Rectal smooth muscle tissue (tissue), 1 donor: ENCODE data around the gene KCNK17.

Experiments
- H3K27ac ChIP-seq: one replicate; pipeline ENCODE4 v1.7.0; 2013; ENCODE audit warnings: low read depth, low read length, inconsistent platforms
- H3K27me3 ChIP-seq: one replicate; pipeline ENCODE4 v1.7.0; 2013; ENCODE audit warnings: low read length; ENCODE audit not compliant: control insufficient read depth, insufficient read depth
- H3K36me3 ChIP-seq: one replicate; pipeline ENCODE4 v1.7.0; 2013; ENCODE audit warnings: low read length; ENCODE audit not compliant: control insufficient read depth, insufficient read depth
- H3K4me1 ChIP-seq: one replicate; pipeline ENCODE4 v1.7.0; 2013; ENCODE audit warnings: low read length; ENCODE audit not compliant: control insufficient read depth, insufficient read depth
- H3K4me3 ChIP-seq: one replicate; pipeline ENCODE4 v1.7.0; 2013; ENCODE audit warnings: low read length
- H3K9ac ChIP-seq: one replicate; pipeline ENCODE4 v1.7.0; 2013; ENCODE audit warnings: low read length

The KCNK17 gene, protein sequence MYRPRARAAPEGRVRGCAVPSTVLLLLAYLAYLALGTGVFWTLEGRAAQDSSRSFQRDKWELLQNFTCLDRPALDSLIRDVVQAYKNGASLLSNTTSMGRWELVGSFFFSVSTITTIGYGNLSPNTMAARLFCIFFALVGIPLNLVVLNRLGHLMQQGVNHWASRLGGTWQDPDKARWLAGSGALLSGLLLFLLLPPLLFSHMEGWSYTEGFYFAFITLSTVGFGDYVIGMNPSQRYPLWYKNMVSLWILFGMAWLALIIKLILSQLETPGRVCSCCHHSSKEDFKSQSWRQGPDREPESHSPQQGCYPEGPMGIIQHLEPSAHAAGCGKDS

GRCh38 chr6:39314273-39314795 lies at the start of gene KCNK17:
KCNK17 (minus strand) TSS chr6:39314419; CDS start chr6:39314320, 99 bp downstream.
- Histone ChIP-seq H3K36me3 (no peaks in the 10 kb centered on the region), H3K9ac (no peak within 1 kb of the TSS), H3K27me3 (peaks cover 13% of the 10 kb centered on the region), H3K4me3 (peak within 1 kb of the TSS; percentile 15), H3K27ac (no peak within 1 kb of the TSS), H3K4me1 (no peaks in the 10 kb centered on the region)

- Histone ChIP-seq H3K27me3 (no peaks in the 10 kb centered on the region), H3K4me3 (no peak overlapping the region), H3K4me1 (no peaks in the 10 kb centered on the region), H3K36me3 (no peaks in the 10 kb centered on the region), H3K27ac (no peak overlapping the region), H3K9ac (no peak overlapping the region)
These were observed 49.1 kb upstream of the KCNK17 start for GRCh38 chr6:39363280-39363679.

DNA sequence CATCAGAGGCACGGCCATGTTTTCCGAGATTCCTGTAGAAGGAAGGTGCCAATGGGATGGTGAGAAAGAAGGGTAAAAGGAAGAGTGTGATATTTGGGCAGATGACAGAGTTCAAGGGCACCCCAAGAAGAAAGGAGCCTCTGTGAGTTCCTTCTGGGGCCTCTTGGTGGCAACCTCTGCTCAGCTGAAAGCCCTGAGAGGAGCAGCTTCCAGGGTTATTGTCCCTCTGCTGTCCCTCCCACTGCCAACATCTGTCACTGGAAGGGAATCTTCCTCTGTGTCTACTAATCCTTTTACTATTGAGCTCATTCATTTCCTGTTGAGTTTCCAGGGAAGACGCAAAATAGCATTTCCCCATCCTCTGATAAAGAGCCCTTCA lies 48.3 kb upstream of the KCNK17 start:
- Histone ChIP-seq H3K27ac (no peak overlapping the region), H3K36me3 (no peaks in the 10 kb centered on the region), H3K27me3 (no peaks in the 10 kb centered on the region), H3K9ac (no peak overlapping the region), H3K4me3 (no peak overlapping the region), H3K4me1 (no peaks in the 10 kb centered on the region)

DNA sequence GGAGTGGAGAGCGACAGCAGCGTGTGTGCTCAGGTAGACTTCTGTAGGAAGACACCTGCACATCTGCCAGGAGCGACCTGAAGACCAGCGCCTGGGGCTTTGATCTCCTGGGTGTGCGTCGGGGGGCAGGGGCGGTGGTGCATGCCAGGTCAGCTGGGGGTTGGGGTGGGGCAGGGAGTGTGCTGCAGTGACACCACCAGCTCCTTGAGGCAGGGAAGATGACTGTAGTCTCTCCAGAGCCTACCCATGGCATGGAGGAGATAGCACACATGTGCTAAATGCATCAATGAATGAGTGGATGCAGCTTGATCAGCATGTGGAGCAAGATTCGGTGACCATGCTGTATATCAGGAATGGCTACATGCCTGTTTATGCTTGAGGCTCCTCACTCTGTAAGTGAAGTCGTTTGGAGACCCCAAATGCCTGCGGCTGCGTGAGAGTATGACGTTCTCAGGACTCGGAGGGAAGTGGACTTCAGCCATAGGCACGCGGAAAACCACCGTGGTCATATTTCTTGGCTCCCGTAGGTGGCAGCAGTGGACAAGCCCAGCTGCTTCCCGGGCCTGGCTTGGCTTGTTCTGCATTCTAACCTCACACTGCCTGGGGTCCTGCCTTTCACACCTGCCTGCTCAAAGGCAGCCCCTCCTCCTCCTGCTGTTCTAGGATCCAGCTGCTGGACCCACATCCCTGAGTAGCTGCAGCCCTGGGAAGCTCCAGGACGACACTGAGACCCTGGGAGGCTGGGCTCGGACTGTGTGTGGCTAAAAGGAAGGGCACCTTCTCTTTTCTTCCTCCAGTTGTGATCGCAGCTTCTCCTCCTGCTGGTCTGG lies 47.7 kb upstream of the KCNK17 start:
- Histone ChIP-seq H3K4me3 (no peak overlapping the region), H3K27me3 (no peaks in the 10 kb centered on the region), H3K4me1 (no peaks in the 10 kb centered on the region), H3K9ac (no peak overlapping the region), H3K36me3 (no peaks in the 10 kb centered on the region), H3K27ac (no peak overlapping the region)

GRCh38 chr6:39360378-39360777 lies 46.2 kb upstream of the KCNK17 start:
- no peak overlapping the region for H3K9ac ChIP-seq
- H3K27me3 ChIP-seq: no peaks in the 10 kb centered on the region
- H3K4me1 ChIP-seq: no peaks in the 10 kb centered on the region
- H3K36me3 ChIP-seq: no peaks in the 10 kb centered on the region
- no peak overlapping the region for H3K4me3 ChIP-seq
- H3K27ac ChIP-seq: no peak overlapping the region

- no peak overlapping the region for H3K4me3 ChIP-seq
- no peaks in the 10 kb centered on the region for H3K4me1 ChIP-seq
- no peaks in the 10 kb centered on the region for H3K36me3 ChIP-seq
- no peak overlapping the region for H3K27ac ChIP-seq
- H3K27me3 ChIP-seq: no peaks in the 10 kb centered on the region
- H3K9ac ChIP-seq: no peak overlapping the region
These were observed 43.9 kb upstream of the KCNK17 start for GRCh38 chr6:39357998-39358686.

DNA sequence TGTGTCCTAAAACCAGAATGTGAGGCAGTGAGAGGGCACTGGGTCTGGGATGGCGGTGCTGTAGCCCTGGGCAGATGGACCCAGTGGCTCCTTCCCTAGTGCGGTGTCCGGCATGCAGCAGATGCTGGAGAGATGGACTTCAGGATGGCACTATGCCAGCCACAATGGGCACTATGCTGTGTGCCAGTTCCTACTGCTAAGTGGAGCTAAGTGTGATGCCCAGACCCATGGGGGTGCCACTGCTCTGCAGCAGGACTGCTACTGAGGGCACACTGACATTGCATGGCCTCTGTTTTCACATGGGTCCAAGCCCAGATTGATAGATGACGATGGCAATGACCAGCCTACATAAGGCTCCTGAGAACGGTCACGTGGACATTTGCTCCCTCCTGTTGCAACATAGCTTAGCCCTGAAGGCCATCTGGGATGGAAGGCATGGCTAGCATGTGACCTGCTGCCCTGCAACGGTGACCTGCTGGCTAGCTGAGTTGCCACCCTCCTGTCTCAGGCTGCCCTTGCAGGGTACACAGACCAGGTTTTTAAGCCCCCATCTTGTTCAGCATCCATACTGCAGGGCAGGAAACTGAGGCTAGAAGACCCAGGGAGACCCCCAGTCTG lies 39.6 kb upstream of the KCNK17 start:
- Histone ChIP-seq H3K4me3 (no peak overlapping the region), H3K4me1 (no peaks in the 10 kb centered on the region), H3K27ac (no peak overlapping the region), H3K9ac (no peak overlapping the region), H3K36me3 (no peaks in the 10 kb centered on the region), H3K27me3 (no peaks in the 10 kb centered on the region)

DNA sequence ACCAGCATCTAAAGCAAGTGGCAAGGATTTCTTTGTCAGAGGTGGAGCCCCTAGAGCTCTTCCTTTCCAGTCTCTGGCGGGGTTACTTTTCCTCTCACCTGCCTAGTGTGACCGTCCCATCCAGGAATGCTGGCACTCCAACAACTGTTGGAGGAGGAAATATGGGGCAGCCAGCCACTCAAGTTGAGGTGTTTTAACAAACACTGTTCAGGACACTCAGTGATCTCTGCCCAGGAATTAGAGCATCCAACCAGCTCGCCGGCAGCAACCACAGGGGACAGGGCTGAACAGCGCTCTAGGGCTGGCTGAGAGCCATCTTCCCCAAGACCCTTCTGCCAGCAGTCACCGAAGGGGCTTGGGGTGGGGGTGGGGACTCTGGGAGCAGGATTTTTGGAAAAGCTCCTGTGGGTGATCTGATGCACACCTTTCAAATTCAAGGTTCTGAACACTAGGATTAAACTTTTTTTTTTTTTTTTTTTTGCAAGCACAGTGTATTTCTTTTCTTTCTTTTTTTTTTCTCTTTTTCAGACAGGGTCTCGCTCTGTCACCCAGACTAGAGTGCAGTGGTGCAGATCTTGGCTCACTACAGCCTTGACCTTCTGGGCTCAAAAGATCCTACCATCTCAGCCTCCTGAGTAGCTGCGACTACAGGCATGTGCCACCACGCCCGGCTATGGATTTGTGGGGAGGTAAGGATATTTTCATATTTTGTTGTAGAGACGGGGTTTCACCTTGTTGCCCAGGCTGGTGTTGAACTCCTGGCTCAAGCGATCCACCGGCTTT lies 36.7 kb upstream of the KCNK17 start:
- H3K27me3 ChIP-seq: no peaks in the 10 kb centered on the region
- no peak overlapping the region for H3K27ac ChIP-seq
- no peaks in the 10 kb centered on the region for H3K4me1 ChIP-seq
- no peak overlapping the region for H3K9ac ChIP-seq
- H3K36me3 ChIP-seq: no peaks in the 10 kb centered on the region
- H3K4me3 ChIP-seq: no peak overlapping the region

DNA sequence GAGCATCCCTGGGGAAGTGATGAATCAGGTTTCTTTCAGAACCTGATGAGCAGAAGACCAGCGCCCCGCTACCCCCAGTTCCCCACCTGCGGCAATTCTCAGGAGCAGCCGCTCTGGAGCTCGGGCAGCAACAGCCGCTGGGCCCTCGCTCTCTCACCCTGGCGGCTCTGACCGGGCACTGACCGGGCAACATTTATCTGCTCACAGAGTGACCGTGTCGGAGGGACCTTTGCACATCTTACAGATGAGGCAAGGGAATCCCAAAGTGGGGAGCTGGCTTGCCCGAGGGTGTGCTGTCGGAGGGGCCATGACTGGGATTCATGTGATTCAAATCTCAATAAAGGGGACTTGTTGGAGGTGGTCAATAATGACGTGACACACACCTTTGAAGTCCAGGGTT lies 34.5 kb upstream of the KCNK17 start:
- H3K27me3 ChIP-seq: no peaks in the 10 kb centered on the region
- H3K36me3 ChIP-seq: no peaks in the 10 kb centered on the region
- H3K4me3 ChIP-seq: no peak overlapping the region
- H3K27ac ChIP-seq: no peak overlapping the region
- H3K9ac ChIP-seq: no peak overlapping the region
- no peaks in the 10 kb centered on the region for H3K4me1 ChIP-seq

GRCh38 chr6:39347906-39348585 lies 33.8 kb upstream of the KCNK17 start:
- Histone ChIP-seq H3K4me3 (no peak overlapping the region), H3K27ac (no peak overlapping the region), H3K36me3 (no peaks in the 10 kb centered on the region), H3K27me3 (no peaks in the 10 kb centered on the region), H3K4me1 (no peaks in the 10 kb centered on the region), H3K9ac (no peak overlapping the region)

DNA sequence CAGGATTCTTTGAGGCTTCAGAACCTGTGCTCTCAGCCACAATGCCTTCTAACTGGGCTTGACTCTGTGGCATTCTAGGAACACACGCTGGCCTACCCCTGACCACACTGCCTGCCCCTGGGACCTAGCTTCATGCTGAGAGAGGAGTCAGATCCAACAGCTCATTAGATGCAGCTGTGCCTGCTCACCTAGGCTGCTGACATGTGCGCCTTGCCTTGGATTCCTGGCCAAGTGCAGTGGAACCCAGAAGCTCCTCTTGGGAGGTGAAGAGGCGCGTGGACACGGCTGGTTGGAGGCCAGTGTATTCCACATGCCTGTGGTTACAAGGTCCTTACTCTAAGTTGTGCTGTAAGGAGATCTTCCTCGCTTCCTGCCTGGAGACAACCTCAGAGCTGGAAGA lies 33.0 kb upstream of the KCNK17 start:
- Histone ChIP-seq H3K4me1 (no peaks in the 10 kb centered on the region), H3K27ac (no peak overlapping the region), H3K36me3 (no peaks in the 10 kb centered on the region), H3K9ac (no peak overlapping the region), H3K4me3 (no peak overlapping the region), H3K27me3 (no peaks in the 10 kb centered on the region)
